A549 (cell line): Measurements from ENCODE around the gene TRIM37.

Experiments used
- CHD4 ChIP-seq: fragments of 200-600 bp; sonication (generic); IDR thresholded peaks from 2 replicates; pipeline ENCODE4 v1.6.1; 2016; ENCODE audit warnings: antibody characterized with exemption, mild to moderate bottlenecking, borderline replicate concordance
- CTCF ChIP-seq: fragments of >200 bp; sonication (Bioruptor Twin); formaldehyde crosslinking; IDR thresholded peaks from 3 replicates; pipeline ENCODE4 v1.5.1; 2016
- EHMT2 ChIP-seq: fragments of 200-600 bp; sonication (generic); IDR thresholded peaks from 2 replicates; pipeline ENCODE4 v1.6.1; 2016; ENCODE audit warnings: antibody characterized with exemption, low read depth, mild to moderate bottlenecking, moderate library complexity
- HMGXB4 ChIP-seq: fragments of 250-450 bp; sonication (Bioruptor Pico); IDR thresholded peaks from 2 replicates; pipeline ENCODE4 v1.5.0; 2021; ENCODE audit warnings: mild to moderate bottlenecking, moderate library complexity, borderline replicate concordance
- KDM1A ChIP-seq: fragments of 200-600 bp; sonication (generic); IDR thresholded peaks from 2 replicates; pipeline ENCODE4 v1.6.1; 2016; ENCODE audit warnings: low read depth, mild to moderate bottlenecking
- NPAS2 ChIP-seq: fragments of 250-450 bp; sonication (Bioruptor Pico); IDR thresholded peaks from 2 replicates; pipeline ENCODE4 v1.8.0; 2022; ENCODE audit warnings: mild to moderate bottlenecking, moderate library complexity, borderline replicate concordance
- POLR2A ChIP-seq: IDR thresholded peaks from 2 replicates; pipeline ENCODE4 v1.6.1; 2012; ENCODE audit warnings: mild to moderate bottlenecking, low read length
- POLR2AphosphoS2 ChIP-seq: conservative IDR thresholded peaks from 2 replicates; pipeline ENCODE4 v1.6.1; 2012; ENCODE audit warnings: low read length, improper control_type of control experiment, inconsistent platforms
- RAD21 ChIP-seq, 2 experiments: fragments of >200 bp in 1 of 2; sonication (Bioruptor Twin) in 1 of 2; formaldehyde crosslinking in 1 of 2; IDR thresholded peaks in 1 of 2; conservative IDR thresholded peaks in 1 of 2; 2 replicates in 1 of 2; 3 replicates in 1 of 2; pipeline ENCODE4 v1.6.1; 2012 to 2018; ENCODE audit warnings: inconsistent platforms in 1 of 2
- SREBF2 ChIP-seq: fragments of 450-650 bp; IDR thresholded peaks from 2 replicates; pipeline ENCODE4 v1.6.1; 2014; ENCODE audit warnings: mild to moderate bottlenecking, moderate library complexity
- ZNF302 ChIP-seq: fragments of 250-450 bp; sonication (Bioruptor Pico); IDR thresholded peaks from 2 replicates; pipeline ENCODE4 v1.9.0; 2021; ENCODE audit warnings: inconsistent platforms, mild to moderate bottlenecking, moderate library complexity
- ZSCAN20 ChIP-seq: fragments of 250-450 bp; sonication (Bioruptor Pico); IDR thresholded peaks from 2 replicates; pipeline ENCODE4 v1.8.0; 2022; ENCODE audit warnings: mild to moderate bottlenecking, moderate library complexity

- no peak for TF ChIP-seq ZSCAN20 (CRISPR knock-in tag)
- no peak for TF ChIP-seq NPAS2 (CRISPR knock-in tag)
- no peak for TF ChIP-seq POLR2A
- no peak for TF ChIP-seq EHMT2
- TF ChIP-seq POLR2AphosphoS2: no peak
- TF ChIP-seq SREBF2: no peak
- TF ChIP-seq CTCF: no peak
- TF ChIP-seq HMGXB4 (CRISPR knock-in tag): no peak
- TF ChIP-seq ZNF302 (CRISPR knock-in tag): no peak
- TF ChIP-seq CHD4: no peak
- TF ChIP-seq KDM1A: no peak
- no peak for TF ChIP-seq RAD21 (conservative IDR thresholded peaks at IDR 0.05 in 1 of 2, IDR thresholded peaks at IDR 0.05 in 1 of 2)
Measured at GRCh38 chr17:59010026-59010425, 96.7 kb downstream of the TRIM37 start.
